ENCODE data around the gene LDAF1. TPM values are rescaled to one million over a fixed set of nuclear protein-coding genes. Genes with fewer than 3 reads are reported as not detected.

The LDAF1 gene
- total RNA-seq, 2 experiments from 2014 or later, result 11.0 to 11.2 TPM

GRCh38 chr16:21184834-21185233 is 26.4 kb downstream of the LDAF1 start:
- POLR2A ChIA-PET, result no interaction called here
- peaks cover 5% of the 10 kb centered on the region for H3K4me1 Mint-ChIP-seq (ENCODE audit: low read depth)
- DNase-seq, result peak in 2 of 14 experiments; percentile 4 to 31
- Histone ChIP-seq H3K4me3 (ENCODE audit: low read length) (no peak overlapping the region), H3K4me1 (ENCODE audit: insufficient read depth, low read length) (peaks cover 5% of the 10 kb centered on the region), H3K9me3 (ENCODE audit: control insufficient read depth in 1 of 2, insufficient read depth in 1 of 2, low read length in 2 of 2) (no peaks in the 10 kb centered on the region), H3K27me3 (ENCODE audit: control insufficient read depth in 1 of 2, insufficient read depth in 2 of 2, low read length in 2 of 2) (no peaks in the 10 kb centered on the region), H3K36me3 (ENCODE audit: insufficient read depth, low read length) (peaks cover 18% of the 10 kb centered on the region), H3K27ac (ENCODE audit: low read depth in 1 of 2, low read length in 2 of 2) (no peak overlapping the region)
- no peaks in the 10 kb centered on the region for H3K9me3 Mint-ChIP-seq
- peaks cover 29% of the 10 kb centered on the region for H3K36me3 Mint-ChIP-seq (ENCODE audit: low read depth)
- H3K27me3 Mint-ChIP-seq, result peaks cover 5% of the 10 kb centered on the region
- no peak for ATAC-seq (ENCODE audit: poor library complexity)
- no peak overlapping the region for H3K4me3 Mint-ChIP-seq
- intact Hi-C loops (cut with DNase I, micrococcal nuclease), result loop anchor here in 1 of 2 experiments (10.0 kb wide), 1 partner anchor 110 kb away; no protein-coding TSS in a partner anchor
- no peak overlapping the region for H3K27ac Mint-ChIP-seq
- TF ChIP-seq, protein P1, sequence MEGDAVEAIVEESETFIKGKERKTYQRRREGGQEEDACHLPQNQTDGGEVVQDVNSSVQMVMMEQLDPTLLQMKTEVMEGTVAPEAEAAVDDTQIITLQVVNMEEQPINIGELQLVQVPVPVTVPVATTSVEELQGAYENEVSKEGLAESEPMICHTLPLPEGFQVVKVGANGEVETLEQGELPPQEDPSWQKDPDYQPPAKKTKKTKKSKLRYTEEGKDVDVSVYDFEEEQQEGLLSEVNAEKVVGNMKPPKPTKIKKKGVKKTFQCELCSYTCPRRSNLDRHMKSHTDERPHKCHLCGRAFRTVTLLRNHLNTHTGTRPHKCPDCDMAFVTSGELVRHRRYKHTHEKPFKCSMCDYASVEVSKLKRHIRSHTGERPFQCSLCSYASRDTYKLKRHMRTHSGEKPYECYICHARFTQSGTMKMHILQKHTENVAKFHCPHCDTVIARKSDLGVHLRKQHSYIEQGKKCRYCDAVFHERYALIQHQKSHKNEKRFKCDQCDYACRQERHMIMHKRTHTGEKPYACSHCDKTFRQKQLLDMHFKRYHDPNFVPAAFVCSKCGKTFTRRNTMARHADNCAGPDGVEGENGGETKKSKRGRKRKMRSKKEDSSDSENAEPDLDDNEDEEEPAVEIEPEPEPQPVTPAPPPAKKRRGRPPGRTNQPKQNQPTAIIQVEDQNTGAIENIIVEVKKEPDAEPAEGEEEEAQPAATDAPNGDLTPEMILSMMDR (IDR thresholded peaks at IDR 0.05), result no peak
- CTCF ChIA-PET, result no interaction called here

DNA sequence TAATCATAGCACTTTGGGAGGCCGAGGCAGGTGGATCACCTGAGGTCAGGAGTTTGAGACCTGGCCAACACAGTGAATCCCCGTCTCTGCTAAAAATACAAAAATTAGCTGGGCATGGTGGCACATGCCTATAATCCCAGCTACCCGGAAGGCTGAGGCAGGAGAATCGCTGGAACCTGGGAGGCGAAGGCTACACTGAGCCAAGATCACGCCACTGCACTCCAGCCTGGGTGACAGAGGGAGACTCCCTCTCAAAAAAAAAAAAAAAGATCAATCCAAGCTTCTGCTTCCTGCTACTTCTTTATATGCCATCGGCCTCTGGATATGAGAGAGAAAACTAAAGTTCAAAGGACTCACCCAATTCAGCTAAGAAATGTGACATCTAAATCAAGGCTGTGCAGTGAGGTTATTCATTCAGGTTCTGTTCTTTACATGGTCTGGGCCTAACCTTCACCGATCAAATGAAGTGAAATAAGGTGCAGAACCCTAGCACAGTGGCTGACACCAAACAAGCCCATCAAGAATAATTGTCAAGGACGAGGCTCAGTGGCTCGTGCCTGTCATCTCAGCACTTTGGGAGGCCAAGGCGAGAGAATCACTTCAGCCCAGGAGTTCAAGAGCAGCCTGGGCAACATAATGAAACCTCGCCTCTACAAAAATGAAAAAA is 27.3 kb downstream of the LDAF1 start:
- no peak for ATAC-seq (ENCODE audit: poor library complexity)
- H3K27ac Mint-ChIP-seq, result no peak overlapping the region
- DNase-seq, result no peak
- H3K27me3 ChIP-seq (ENCODE audit: control insufficient read depth in 1 of 2, insufficient read depth in 2 of 2, low read length in 2 of 2), result no peaks in the 10 kb centered on the region
- ChIA-PET CTCF (interaction anchor here (0.7 kb wide), 1 partner anchor 1298 kb away, joined by 3 read pairs; no protein-coding TSS in a partner anchor), POLR2A (no interaction called here)
- H3K36me3 ChIP-seq (ENCODE audit: insufficient read depth, low read length), result peaks cover 12% of the 10 kb centered on the region
- intact Hi-C loops (cut with DNase I, micrococcal nuclease), result loop anchor here in 1 of 2 experiments (10.0 kb wide), 1 partner anchor 109 kb away; no protein-coding TSS in a partner anchor
- H3K9me3 ChIP-seq (ENCODE audit: control insufficient read depth in 1 of 2, insufficient read depth in 1 of 2, low read length in 2 of 2), result no peaks in the 10 kb centered on the region
- no peak overlapping the region for H3K4me3 ChIP-seq (ENCODE audit: low read length)
- peaks cover 3% of the 10 kb centered on the region for H3K9me3 Mint-ChIP-seq
- peaks cover 5% of the 10 kb centered on the region for H3K4me1 Mint-ChIP-seq (ENCODE audit: low read depth)
- TF ChIP-seq, protein P1 (IDR thresholded peaks at IDR 0.05), result no peak
- H3K4me1 ChIP-seq (ENCODE audit: insufficient read depth, low read length), result peaks cover 5% of the 10 kb centered on the region
- peaks cover 5% of the 10 kb centered on the region for H3K27me3 Mint-ChIP-seq
- H3K27ac ChIP-seq (ENCODE audit: low read depth in 1 of 2, low read length in 2 of 2), result no peak overlapping the region
- peaks cover 20% of the 10 kb centered on the region for H3K36me3 Mint-ChIP-seq (ENCODE audit: low read depth)
- H3K4me3 Mint-ChIP-seq, result no peak overlapping the region

DNA sequence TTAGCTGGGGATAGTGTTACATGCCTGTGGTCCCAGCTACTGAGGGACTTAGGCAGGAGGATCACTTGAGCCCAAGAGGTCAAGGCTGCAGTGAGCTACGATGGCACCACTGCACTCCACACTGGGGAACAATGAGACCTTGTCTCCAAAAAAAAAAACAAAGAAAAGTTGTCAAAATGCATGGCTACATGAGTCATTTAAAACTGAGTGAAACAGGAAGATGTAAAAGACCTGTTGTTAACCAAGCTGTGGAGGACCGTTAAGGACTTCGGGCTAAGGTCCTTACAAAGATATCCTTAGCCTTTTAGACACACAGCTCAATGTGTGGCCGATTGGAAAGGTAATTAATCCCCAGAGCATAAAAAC is 27.8 kb downstream of the LDAF1 start:
- Mint-ChIP-seq H3K27ac (no peak overlapping the region), H3K9me3 (peaks cover 3% of the 10 kb centered on the region), H3K27me3 (peaks cover 5% of the 10 kb centered on the region), H3K36me3 (ENCODE audit: low read depth) (peaks cover 15% of the 10 kb centered on the region), H3K4me1 (ENCODE audit: low read depth) (peaks cover 5% of the 10 kb centered on the region), H3K4me3 (no peak overlapping the region)
- H3K4me3 ChIP-seq (ENCODE audit: low read length), result no peak overlapping the region
- intact Hi-C loops (cut with DNase I, micrococcal nuclease), result loop anchor here in 1 of 2 experiments (10.0 kb wide), 1 partner anchor 108 kb away; no protein-coding TSS in a partner anchor
- CTCF ChIA-PET, result interaction anchor here (0.7 kb wide), 1 partner anchor 1298 kb away, joined by 3 read pairs; no protein-coding TSS in a partner anchor
- no peaks in the 10 kb centered on the region for H3K9me3 ChIP-seq (ENCODE audit: control insufficient read depth in 1 of 2, insufficient read depth in 1 of 2, low read length in 2 of 2)
- POLR2A ChIA-PET, result no interaction called here
- no peak for DNase-seq
- H3K4me1 ChIP-seq (ENCODE audit: insufficient read depth, low read length), result peaks cover 5% of the 10 kb centered on the region
- TF ChIP-seq, protein P1 (IDR thresholded peaks at IDR 0.05), result no peak
- peaks cover 7% of the 10 kb centered on the region for H3K36me3 ChIP-seq (ENCODE audit: insufficient read depth, low read length)
- H3K27me3 ChIP-seq (ENCODE audit: control insufficient read depth in 1 of 2, insufficient read depth in 2 of 2, low read length in 2 of 2), result no peaks in the 10 kb centered on the region
- no peak overlapping the region for H3K27ac ChIP-seq (ENCODE audit: low read depth in 1 of 2, low read length in 2 of 2)
- no peak for ATAC-seq (ENCODE audit: poor library complexity)

Data from CD4-positive, alpha-beta T cell (primary cell).